ENCODE measurements around the gene UVRAG. TPM values are rescaled to one million over a fixed set of nuclear protein-coding genes. Genes with fewer than 3 reads are reported as not detected.

The UVRAG gene
- total RNA-seq, 1 donor from 2014 or later = 34.0 TPM

DNA sequence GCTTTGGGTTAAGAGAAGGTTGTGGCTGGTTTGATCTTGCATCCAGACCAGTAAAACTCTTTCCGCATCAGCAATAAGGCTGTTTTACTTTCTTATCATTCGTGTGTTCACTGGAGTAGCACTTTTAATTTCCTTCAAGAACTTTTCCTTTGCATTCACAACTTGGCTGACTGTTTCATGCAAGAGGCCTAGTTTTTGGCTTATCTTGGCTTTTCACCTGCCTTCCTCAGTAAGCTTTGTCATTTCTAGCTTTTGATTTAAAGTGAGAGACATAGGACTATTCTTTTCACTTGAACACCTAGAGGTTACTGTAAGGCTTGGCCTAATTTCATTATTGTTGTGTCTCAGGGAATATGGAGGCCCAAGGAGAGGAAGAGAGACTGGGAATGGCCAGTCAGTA lies 144.5 kb downstream of the UVRAG start:
- no peaks in the 10 kb centered on the region for H3K9me3 Mint-ChIP-seq
- Histone ChIP-seq H4K20me1 (ENCODE audit: low read depth) (no peaks in the 10 kb centered on the region), H3K4me1 (no peaks in the 10 kb centered on the region), H3K36me3 (no peaks in the 10 kb centered on the region), H3K27ac (no peak overlapping the region), H2AFZ (replicated peaks) (no peak overlapping the region), H3K9ac (no peak overlapping the region), H3K9me3 (ENCODE audit: low read depth) (no peaks in the 10 kb centered on the region), H3K79me2 (ENCODE audit: low read depth) (no peaks in the 10 kb centered on the region), H3K4me2 (no peak overlapping the region), H3K27me3 (no peaks in the 10 kb centered on the region), H3F3A (ENCODE audit: low read depth) (no peaks in the 10 kb centered on the region), H3K4me3 (no peak overlapping the region)
- H3K4me1 Mint-ChIP-seq = no peaks in the 10 kb centered on the region
- H3K36me3 Mint-ChIP-seq = peaks cover 8% of the 10 kb centered on the region
- TF ChIP-seq, protein P1, sequence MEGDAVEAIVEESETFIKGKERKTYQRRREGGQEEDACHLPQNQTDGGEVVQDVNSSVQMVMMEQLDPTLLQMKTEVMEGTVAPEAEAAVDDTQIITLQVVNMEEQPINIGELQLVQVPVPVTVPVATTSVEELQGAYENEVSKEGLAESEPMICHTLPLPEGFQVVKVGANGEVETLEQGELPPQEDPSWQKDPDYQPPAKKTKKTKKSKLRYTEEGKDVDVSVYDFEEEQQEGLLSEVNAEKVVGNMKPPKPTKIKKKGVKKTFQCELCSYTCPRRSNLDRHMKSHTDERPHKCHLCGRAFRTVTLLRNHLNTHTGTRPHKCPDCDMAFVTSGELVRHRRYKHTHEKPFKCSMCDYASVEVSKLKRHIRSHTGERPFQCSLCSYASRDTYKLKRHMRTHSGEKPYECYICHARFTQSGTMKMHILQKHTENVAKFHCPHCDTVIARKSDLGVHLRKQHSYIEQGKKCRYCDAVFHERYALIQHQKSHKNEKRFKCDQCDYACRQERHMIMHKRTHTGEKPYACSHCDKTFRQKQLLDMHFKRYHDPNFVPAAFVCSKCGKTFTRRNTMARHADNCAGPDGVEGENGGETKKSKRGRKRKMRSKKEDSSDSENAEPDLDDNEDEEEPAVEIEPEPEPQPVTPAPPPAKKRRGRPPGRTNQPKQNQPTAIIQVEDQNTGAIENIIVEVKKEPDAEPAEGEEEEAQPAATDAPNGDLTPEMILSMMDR (IDR thresholded peaks at IDR 0.05) = no peak
- TF ChIP-seq EZH2phosphoT487 (IDR thresholded peaks at IDR 0.05) (no peak), EZH2 (IDR thresholded peaks at IDR 0.05) (no peak)
- no peak overlapping the region for H3K4me3 Mint-ChIP-seq
- peak overlapping the region; percentile 10 for H3K27ac Mint-ChIP-seq
- DNase-seq (ENCODE audit: low spot score) = no peak
- no peaks in the 10 kb centered on the region for H3K27me3 Mint-ChIP-seq (ENCODE audit: insufficient read depth, low read depth)

DNA sequence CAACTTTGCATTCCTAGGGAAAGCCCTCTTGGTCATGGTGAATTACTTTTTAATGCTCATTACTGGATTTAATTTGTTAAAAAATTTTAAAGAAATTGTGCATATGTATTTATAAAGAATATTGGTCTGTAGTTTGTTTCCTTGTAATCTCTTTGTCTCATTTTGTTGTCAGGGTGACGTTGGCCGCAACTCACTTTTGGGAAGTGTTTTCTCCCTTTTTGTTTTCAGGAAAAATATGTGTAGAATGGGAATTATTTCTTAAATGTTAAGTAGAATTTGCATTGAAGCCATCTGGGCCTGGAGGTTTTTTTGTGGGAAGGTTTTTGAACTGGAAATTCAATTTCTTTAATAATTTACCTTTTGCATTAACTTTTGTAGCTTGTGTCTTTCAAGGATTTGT lies 149.1 kb downstream of the UVRAG start:
- no peak overlapping the region for H3K4me3 ChIP-seq
- H2AFZ ChIP-seq (replicated peaks) = no peak overlapping the region
- H3F3A ChIP-seq (ENCODE audit: low read depth) = no peaks in the 10 kb centered on the region
- no peak for DNase-seq (ENCODE audit: low spot score)
- Mint-ChIP-seq H3K4me3 (no peak overlapping the region), H3K27me3 (ENCODE audit: insufficient read depth, low read depth) (no peaks in the 10 kb centered on the region), H3K4me1 (no peaks in the 10 kb centered on the region), H3K27ac (no peak overlapping the region), H3K9me3 (no peaks in the 10 kb centered on the region), H3K36me3 (peaks cover 7% of the 10 kb centered on the region)
- H3K36me3 ChIP-seq = no peaks in the 10 kb centered on the region
- no peak overlapping the region for H3K27ac ChIP-seq
- no peaks in the 10 kb centered on the region for H4K20me1 ChIP-seq (ENCODE audit: low read depth)
- no peaks in the 10 kb centered on the region for H3K4me1 ChIP-seq
- no peak overlapping the region for H3K4me2 ChIP-seq
- TF ChIP-seq EZH2phosphoT487 (IDR thresholded peaks at IDR 0.05) (no peak), EZH2 (IDR thresholded peaks at IDR 0.05) (no peak)
- TF ChIP-seq, protein P1 (IDR thresholded peaks at IDR 0.05) = no peak
- no peaks in the 10 kb centered on the region for H3K27me3 ChIP-seq
- H3K9me3 ChIP-seq (ENCODE audit: low read depth) = no peaks in the 10 kb centered on the region
- H3K79me2 ChIP-seq (ENCODE audit: low read depth) = no peaks in the 10 kb centered on the region
- no peak overlapping the region for H3K9ac ChIP-seq

DNA sequence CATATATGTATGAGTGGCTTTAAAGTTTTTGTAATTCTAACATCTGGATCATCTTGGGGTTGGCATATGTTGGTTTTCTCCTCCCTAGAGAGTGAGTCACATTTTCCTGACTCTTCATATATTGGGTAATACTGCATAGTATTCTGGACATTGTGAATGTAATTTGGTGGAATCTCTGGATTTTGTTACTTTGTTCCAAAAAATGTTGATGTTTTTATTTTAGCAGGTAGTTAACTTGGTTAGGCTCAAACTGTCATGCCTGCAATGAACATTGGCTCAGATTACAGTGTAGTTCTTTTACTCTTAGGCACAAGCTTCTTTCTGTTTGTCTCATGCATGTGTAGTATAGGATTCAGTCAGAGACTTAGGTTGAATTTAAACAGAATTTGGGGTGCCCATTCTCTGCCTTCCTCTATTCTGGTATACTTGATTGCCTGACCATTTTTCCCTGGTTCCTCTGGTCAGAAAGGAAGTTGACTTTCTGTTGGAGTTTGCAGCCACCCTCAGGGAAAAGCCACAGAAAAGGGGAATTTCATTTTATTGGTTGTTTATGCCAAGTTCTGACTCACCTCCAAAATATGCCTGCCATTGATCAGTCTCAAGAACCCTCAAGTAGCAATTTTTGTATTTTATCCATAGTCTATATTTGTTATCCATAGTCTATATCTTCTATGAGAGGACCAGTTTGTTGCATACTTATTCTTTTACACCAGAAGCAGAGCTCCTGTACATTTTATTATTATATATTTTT lies 151.7 kb downstream of the UVRAG start:
- H3K4me3 ChIP-seq = no peak overlapping the region
- Mint-ChIP-seq H3K27me3 (ENCODE audit: insufficient read depth, low read depth) (no peaks in the 10 kb centered on the region), H3K27ac (no peak overlapping the region), H3K36me3 (peaks cover 7% of the 10 kb centered on the region), H3K9me3 (no peaks in the 10 kb centered on the region), H3K4me3 (no peak overlapping the region), H3K4me1 (no peaks in the 10 kb centered on the region)
- H3K4me2 ChIP-seq = no peak overlapping the region
- TF ChIP-seq, protein P1 (IDR thresholded peaks at IDR 0.05) = no peak
- no peak for TF ChIP-seq EZH2 (IDR thresholded peaks at IDR 0.05)
- TF ChIP-seq EZH2phosphoT487 (IDR thresholded peaks at IDR 0.05) = no peak
- H3K27me3 ChIP-seq = no peaks in the 10 kb centered on the region
- H4K20me1 ChIP-seq (ENCODE audit: low read depth) = no peaks in the 10 kb centered on the region
- H3K4me1 ChIP-seq = no peaks in the 10 kb centered on the region
- no peaks in the 10 kb centered on the region for H3K9me3 ChIP-seq (ENCODE audit: low read depth)
- no peaks in the 10 kb centered on the region for H3K79me2 ChIP-seq (ENCODE audit: low read depth)
- DNase-seq (ENCODE audit: low spot score) = no peak
- no peaks in the 10 kb centered on the region for H3F3A ChIP-seq (ENCODE audit: low read depth)
- H3K36me3 ChIP-seq = no peaks in the 10 kb centered on the region
- H2AFZ ChIP-seq (replicated peaks) = no peak overlapping the region
- no peak overlapping the region for H3K9ac ChIP-seq
- H3K27ac ChIP-seq = no peak overlapping the region

All from neural progenitor cell (in vitro differentiated cells).